Thoracic aorta endothelial cell (primary cell): ENCODE results near the gene TUB. TPM values are rescaled to one million over a fixed set of nuclear protein-coding genes. Genes with fewer than 3 reads are reported as not detected.

Experiments used
- total RNA-seq: library from RNA; depleted of rRNA; stranded (reverse); fragments of >200 nt; gene quantifications from 2 replicates; pipeline ENCODE4 v1.2.3, GENCODE V29; 2012

Gene TUB
- 2.1 and 13.0 TPM in 2 replicates for total RNA-seq

GRCh38 chr11:8080674-8081590, at the start of gene TUB:
Gene TUB, plus strand, starts transcription at chr11:8081211. Its CDS starts 300 bp downstream, at chr11:8081511.

Other genes with a start within 250 kb of the TUB start
- not detected in 2 replicates for gene OR10A6, start 149.9 kb upstream of the TUB start, total RNA-seq
- not detected in 2 replicates for gene OR10A3, start 139.5 kb upstream of the TUB start, total RNA-seq
- not detected in 2 replicates for gene NLRP10, start 115.8 kb upstream of the TUB start, total RNA-seq
- 254 and 373 TPM in 2 replicates for gene EIF3F, start 93.9 kb upstream of the TUB start, total RNA-seq
- 0.14 and 0.27 TPM in 2 replicates for gene RIC3, start 87.8 kb downstream of the TUB start, total RNA-seq
- gene LMO1, start 182.7 kb downstream of the TUB start, total RNA-seq = 0.40 TPM in 1 of 2 replicates, not detected in the other